Progenitor cell of endocrine pancreas (in vitro differentiated cells): ENCODE results near the gene CCSER1. TPM values are rescaled to one million over a fixed set of nuclear protein-coding genes. Genes with fewer than 3 reads are reported as not detected.
"Not testable (repeated sequence)": the region's sequence is repeated elsewhere in the genome, so short reads cannot be mapped to it uniquely, and the experiment has no call there.

Source experiments
- DNase-seq: peaks from one replicate; pipeline ENCODE4 v3.0.0; 2021; ENCODE audit warnings: low spot score; ENCODE audit not compliant: unreplicated experiment
- H3K27ac Mint-ChIP-seq: 2 replicates; pipeline ENCODE4 v1.8.0; 2021; ENCODE audit warnings: mild to moderate bottlenecking, moderate library complexity, mixed read lengths
- H3K27me3 Mint-ChIP-seq: 2 replicates; pipeline ENCODE4 v1.8.0; 2021; ENCODE audit warnings: mixed read lengths
- H3K36me3 Mint-ChIP-seq: 2 replicates; pipeline ENCODE4 v1.8.0; 2022; ENCODE audit warnings: mixed read lengths; ENCODE audit not compliant: insufficient read depth
- H3K4me1 Mint-ChIP-seq: 2 replicates; pipeline ENCODE4 v1.8.0; 2021; ENCODE audit warnings: low read depth, mixed read lengths
- H3K4me3 Mint-ChIP-seq: 2 replicates; pipeline ENCODE4 v1.8.0; 2021; ENCODE audit warnings: low read depth, mild to moderate bottlenecking, moderate library complexity, mixed read lengths
- H3K9me3 Mint-ChIP-seq: 2 replicates; pipeline ENCODE4 v1.8.0; 2021; ENCODE audit warnings: low read depth, mixed read lengths
- total RNA-seq: library from RNA; stranded (reverse); gene quantifications from 2 replicates; pipeline ENCODE4 v1.2.1, GENCODE V29; 2021
- TF ChIP-seq, protein P1 (sequence below): fragments of 200-600 bp; sonication (generic); IDR thresholded peaks from one replicate; pipeline ENCODE4 v1.5.0; 2021; ENCODE audit warnings: antibody characterized with exemption, mild to moderate bottlenecking; ENCODE audit not compliant: unreplicated experiment

Gene CCSER1
- total RNA-seq, 1 donor from 2014 or later, result 11.6 TPM

- Mint-ChIP-seq H3K9me3 (peaks cover 6% of the 10 kb centered on the region), H3K36me3 (no peaks in the 10 kb centered on the region), H3K27me3 (no peaks in the 10 kb centered on the region), H3K4me3 (no peak overlapping the region), H3K4me1 (peaks cover 8% of the 10 kb centered on the region), H3K27ac (no peak overlapping the region)
- TF ChIP-seq, protein P1, sequence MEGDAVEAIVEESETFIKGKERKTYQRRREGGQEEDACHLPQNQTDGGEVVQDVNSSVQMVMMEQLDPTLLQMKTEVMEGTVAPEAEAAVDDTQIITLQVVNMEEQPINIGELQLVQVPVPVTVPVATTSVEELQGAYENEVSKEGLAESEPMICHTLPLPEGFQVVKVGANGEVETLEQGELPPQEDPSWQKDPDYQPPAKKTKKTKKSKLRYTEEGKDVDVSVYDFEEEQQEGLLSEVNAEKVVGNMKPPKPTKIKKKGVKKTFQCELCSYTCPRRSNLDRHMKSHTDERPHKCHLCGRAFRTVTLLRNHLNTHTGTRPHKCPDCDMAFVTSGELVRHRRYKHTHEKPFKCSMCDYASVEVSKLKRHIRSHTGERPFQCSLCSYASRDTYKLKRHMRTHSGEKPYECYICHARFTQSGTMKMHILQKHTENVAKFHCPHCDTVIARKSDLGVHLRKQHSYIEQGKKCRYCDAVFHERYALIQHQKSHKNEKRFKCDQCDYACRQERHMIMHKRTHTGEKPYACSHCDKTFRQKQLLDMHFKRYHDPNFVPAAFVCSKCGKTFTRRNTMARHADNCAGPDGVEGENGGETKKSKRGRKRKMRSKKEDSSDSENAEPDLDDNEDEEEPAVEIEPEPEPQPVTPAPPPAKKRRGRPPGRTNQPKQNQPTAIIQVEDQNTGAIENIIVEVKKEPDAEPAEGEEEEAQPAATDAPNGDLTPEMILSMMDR, result no peak
- DNase-seq, result no peak
Observed at GRCh38 chr4:91089178-91089577, 962.0 kb downstream of the CCSER1 start.

DNA sequence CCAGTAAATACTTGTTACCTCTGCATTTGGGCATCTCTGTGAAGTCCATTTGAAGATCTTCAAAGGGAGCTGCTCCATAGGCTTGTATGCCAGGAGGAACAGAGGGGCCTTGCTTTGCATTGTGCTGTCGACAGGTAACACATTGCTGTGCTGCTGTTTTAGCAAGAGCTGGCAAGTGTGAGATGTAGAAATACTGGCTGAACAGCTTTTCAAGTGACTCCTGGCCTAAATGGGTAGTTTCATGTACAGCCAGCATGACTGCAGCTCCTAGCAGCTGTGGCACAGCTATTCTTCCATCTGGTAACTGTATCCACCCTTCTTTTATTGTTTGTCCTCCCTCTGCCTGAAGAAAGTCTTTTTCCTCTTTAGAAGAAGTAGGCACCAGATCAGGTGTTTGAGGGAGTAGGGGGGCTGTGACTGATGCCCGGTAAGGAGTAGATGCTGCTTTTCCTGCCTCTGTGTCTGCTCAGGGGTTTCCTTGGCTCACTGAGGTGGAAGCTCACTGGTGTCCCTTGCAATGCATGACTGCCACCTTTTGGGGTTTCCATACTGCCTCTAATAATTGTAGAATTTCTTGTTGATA lies 965.3 kb downstream of the CCSER1 start:
- peaks cover 13% of the 10 kb centered on the region for H3K9me3 Mint-ChIP-seq
- no peaks in the 10 kb centered on the region for H3K36me3 Mint-ChIP-seq

DNA sequence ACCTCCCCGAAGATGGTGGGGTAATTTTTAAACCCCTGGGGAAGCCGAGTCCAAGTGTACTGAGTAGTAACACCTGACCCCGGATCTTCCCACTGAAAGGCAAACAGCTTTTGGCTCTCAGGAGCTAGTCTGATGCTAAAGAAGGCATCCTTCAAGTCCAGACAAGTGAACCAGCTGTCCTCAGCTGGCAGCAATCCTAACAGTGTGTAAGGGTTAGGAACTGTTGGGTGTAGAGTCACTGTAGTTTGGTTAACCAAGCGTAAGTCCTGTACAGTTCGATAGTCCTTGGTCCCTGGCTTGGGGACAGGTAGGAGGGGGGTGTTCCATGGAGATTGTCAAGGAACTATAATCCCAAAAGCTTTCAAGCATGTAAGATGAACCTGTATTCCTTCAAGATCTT lies 967.0 kb downstream of the CCSER1 start:
- not testable (repeated sequence) for H3K4me1 Mint-ChIP-seq, DNase-seq, H3K27me3 Mint-ChIP-seq, H3K36me3 Mint-ChIP-seq, H3K4me3 Mint-ChIP-seq, H3K27ac Mint-ChIP-seq
- peaks cover 13% of the 10 kb centered on the region for H3K9me3 Mint-ChIP-seq

More for the DNA sequence above, 965.3 kb downstream of the CCSER1 start:
- Mint-ChIP-seq H3K4me3 (no peak overlapping the region), H3K27me3 (no peaks in the 10 kb centered on the region), H3K27ac (no peak overlapping the region), H3K4me1 (peaks cover 8% of the 10 kb centered on the region)
- TF ChIP-seq, protein P1, result no peak
- no peak for DNase-seq

DNA sequence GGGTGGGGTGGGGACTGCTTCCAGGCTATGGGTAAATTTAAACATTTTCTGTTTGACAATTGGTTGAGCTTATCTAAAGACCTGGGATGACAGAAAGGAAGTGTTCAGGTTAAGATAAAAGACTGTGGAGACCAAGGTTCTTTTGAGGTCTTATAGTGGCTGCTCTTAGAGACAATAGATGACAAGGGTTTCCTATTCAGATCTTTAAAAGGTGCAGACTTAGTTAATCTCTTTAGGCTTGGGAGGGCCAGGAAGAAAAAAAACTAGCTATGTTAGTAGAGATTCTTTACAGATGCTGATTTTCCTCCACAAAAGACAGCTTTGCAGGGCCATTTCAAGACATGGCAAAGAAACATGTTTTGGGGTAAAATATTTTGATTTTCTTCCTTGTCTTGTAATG lies 972.5 kb downstream of the CCSER1 start:
- no peak overlapping the region for H3K27ac Mint-ChIP-seq
- TF ChIP-seq, protein P1, result no peak
- H3K36me3 Mint-ChIP-seq, result peaks cover 3% of the 10 kb centered on the region
- no peak overlapping the region for H3K4me3 Mint-ChIP-seq
- H3K27me3 Mint-ChIP-seq, result no peaks in the 10 kb centered on the region
- DNase-seq, result no peak
- H3K4me1 Mint-ChIP-seq, result peaks cover 5% of the 10 kb centered on the region
- peaks cover 21% of the 10 kb centered on the region for H3K9me3 Mint-ChIP-seq

DNA sequence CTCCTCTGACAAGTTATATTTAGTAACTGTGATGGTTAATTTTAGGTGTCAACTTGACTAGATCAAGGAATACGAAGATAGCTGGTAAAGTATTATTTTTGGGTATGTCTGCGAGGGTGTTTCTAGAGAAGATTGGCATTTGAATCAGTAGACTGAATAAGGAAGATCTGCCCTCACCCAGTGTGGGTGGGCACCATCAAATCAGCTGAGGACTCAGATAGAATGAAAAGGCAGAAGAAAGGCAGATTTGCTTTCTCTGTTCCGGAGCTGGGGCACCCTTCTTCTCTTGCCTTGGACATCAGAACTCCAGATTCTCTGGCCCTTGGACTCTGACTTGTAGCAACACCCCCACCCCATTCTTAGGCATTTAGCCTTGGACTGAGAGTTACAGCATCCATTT lies 981.6 kb downstream of the CCSER1 start:
- no peak for DNase-seq
- no peak overlapping the region for H3K27ac Mint-ChIP-seq
- no peak overlapping the region for H3K4me3 Mint-ChIP-seq
- peaks cover 18% of the 10 kb centered on the region for H3K9me3 Mint-ChIP-seq
- H3K27me3 Mint-ChIP-seq, result no peaks in the 10 kb centered on the region
- peaks cover 3% of the 10 kb centered on the region for H3K36me3 Mint-ChIP-seq
- TF ChIP-seq, protein P1, result no peak
- H3K4me1 Mint-ChIP-seq, result no peaks in the 10 kb centered on the region

GRCh38 chr4:91111556-91111955 lies 984.4 kb downstream of the CCSER1 start:
- Mint-ChIP-seq H3K27me3 (no peaks in the 10 kb centered on the region), H3K36me3 (no peaks in the 10 kb centered on the region), H3K4me1 (no peaks in the 10 kb centered on the region), H3K4me3 (no peak overlapping the region), H3K9me3 (peaks cover under 1% of the 10 kb centered on the region), H3K27ac (no peak overlapping the region)
- no peak for DNase-seq
- TF ChIP-seq, protein P1, result no peak
